ENCODE data around the gene ATP4A.

The ATP4A gene

GRCh38 chr19:35506011-35506410, 57.4 kb downstream of the ATP4A start:
- Histone ChIP-seq H3K9me3 (ENCODE audit: control insufficient read depth in 2 of 2, low read length in 2 of 2) (no peaks in the 10 kb centered on the region), H3K27ac (ENCODE audit: low read depth in 2 of 2, low read length in 2 of 2) (no peak overlapping the region), H3K4me1 (ENCODE audit: control insufficient read depth in 2 of 2, insufficient read depth in 2 of 2, low read length in 2 of 2) (peaks cover 0 to 8% of the 10 kb centered on the region in 2 donors), H3K36me3 (ENCODE audit: control insufficient read depth in 2 of 2, insufficient read depth in 2 of 2, low read length in 2 of 2) (no peaks in the 10 kb centered on the region), H3K27me3 (ENCODE audit: control insufficient read depth in 2 of 2, insufficient read depth in 2 of 2, low read length in 2 of 2) (peaks cover 0 to 3% of the 10 kb centered on the region in 2 donors), H3K4me3 (ENCODE audit: low read length in 2 of 2) (no peak overlapping the region), H3K9ac (ENCODE audit: low read depth in 1 of 2, low read length in 2 of 2) (no peak overlapping the region)

GRCh38 chr19:35502751-35503150, 60.7 kb downstream of the ATP4A start:
- Histone ChIP-seq H3K4me1 (ENCODE audit: control insufficient read depth in 2 of 2, insufficient read depth in 2 of 2, low read length in 2 of 2) (no peaks in the 10 kb centered on the region), H3K27me3 (ENCODE audit: control insufficient read depth in 2 of 2, insufficient read depth in 2 of 2, low read length in 2 of 2) (no peaks in the 10 kb centered on the region), H3K9ac (ENCODE audit: low read depth in 1 of 2, low read length in 2 of 2) (no peak overlapping the region), H3K27ac (ENCODE audit: low read depth in 2 of 2, low read length in 2 of 2) (no peak overlapping the region), H3K36me3 (ENCODE audit: control insufficient read depth in 2 of 2, insufficient read depth in 2 of 2, low read length in 2 of 2) (no peaks in the 10 kb centered on the region), H3K4me3 (ENCODE audit: low read length in 2 of 2) (no peak overlapping the region), H3K9me3 (ENCODE audit: control insufficient read depth in 2 of 2, low read length in 2 of 2) (no peaks in the 10 kb centered on the region)

- Histone ChIP-seq H3K9me3 (ENCODE audit: control insufficient read depth in 2 of 2, low read length in 2 of 2) (no peaks in the 10 kb centered on the region), H3K36me3 (ENCODE audit: control insufficient read depth in 2 of 2, insufficient read depth in 2 of 2, low read length in 2 of 2) (no peaks in the 10 kb centered on the region), H3K9ac (ENCODE audit: low read depth in 1 of 2, low read length in 2 of 2) (no peak overlapping the region), H3K27ac (ENCODE audit: low read depth in 2 of 2, low read length in 2 of 2) (no peak overlapping the region), H3K27me3 (ENCODE audit: control insufficient read depth in 2 of 2, insufficient read depth in 2 of 2, low read length in 2 of 2) (no peaks in the 10 kb centered on the region), H3K4me1 (ENCODE audit: control insufficient read depth in 2 of 2, insufficient read depth in 2 of 2, low read length in 2 of 2) (no peaks in the 10 kb centered on the region), H3K4me3 (ENCODE audit: low read length in 2 of 2) (no peak overlapping the region)
Measured at GRCh38 chr19:35501684-35502083, 61.8 kb downstream of the ATP4A start.

GRCh38 chr19:35500611-35501010, 62.8 kb downstream of the ATP4A start:
- Histone ChIP-seq H3K36me3 (ENCODE audit: control insufficient read depth in 2 of 2, insufficient read depth in 2 of 2, low read length in 2 of 2) (no peaks in the 10 kb centered on the region), H3K4me1 (ENCODE audit: control insufficient read depth in 2 of 2, insufficient read depth in 2 of 2, low read length in 2 of 2) (no peaks in the 10 kb centered on the region), H3K9me3 (ENCODE audit: control insufficient read depth in 2 of 2, low read length in 2 of 2) (no peaks in the 10 kb centered on the region), H3K27me3 (ENCODE audit: control insufficient read depth in 2 of 2, insufficient read depth in 2 of 2, low read length in 2 of 2) (no peaks in the 10 kb centered on the region), H3K27ac (ENCODE audit: low read depth in 2 of 2, low read length in 2 of 2) (no peak overlapping the region), H3K9ac (ENCODE audit: low read depth in 1 of 2, low read length in 2 of 2) (no peak overlapping the region), H3K4me3 (ENCODE audit: low read length in 2 of 2) (no peak overlapping the region)

Measured in mucosa of rectum (tissue), 2 donors.